T1000 (cell line): ENCODE measurements around the gene PWP1.

Experiments used
- DNase-seq: peaks from one replicate; lab custom pipeline; 2025; ENCODE audit warnings: mixed read lengths; lab: John Stamatoyannopoulos, UW

PWP1 gene

GRCh38 chr12:107735763-107736162, 50.2 kb downstream of the PWP1 start:
- DNase-seq, result no peak

DNA sequence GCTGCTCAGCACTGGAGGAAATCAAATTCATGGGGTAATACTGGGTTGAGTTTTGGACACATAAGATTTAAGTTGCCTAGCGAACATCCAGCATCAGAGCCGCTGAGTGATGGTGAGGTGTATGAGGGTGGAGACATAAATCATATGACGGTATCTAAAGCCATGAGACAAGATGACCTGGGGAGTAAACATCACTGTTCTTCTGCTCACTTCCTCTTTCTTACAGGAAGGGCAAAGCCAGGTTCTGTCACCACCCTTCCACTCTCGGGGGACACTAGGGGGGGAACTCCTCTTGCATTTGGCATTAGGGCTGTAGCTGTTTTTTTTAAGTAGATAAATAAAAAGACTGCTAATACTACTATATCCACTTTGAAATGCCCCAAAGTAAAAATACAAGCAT, 51.3 kb downstream of the PWP1 start:
- no peak for DNase-seq

- no peak for DNase-seq
Measured at GRCh38 chr12:107748472-107748871, 62.9 kb downstream of the PWP1 start.

DNA sequence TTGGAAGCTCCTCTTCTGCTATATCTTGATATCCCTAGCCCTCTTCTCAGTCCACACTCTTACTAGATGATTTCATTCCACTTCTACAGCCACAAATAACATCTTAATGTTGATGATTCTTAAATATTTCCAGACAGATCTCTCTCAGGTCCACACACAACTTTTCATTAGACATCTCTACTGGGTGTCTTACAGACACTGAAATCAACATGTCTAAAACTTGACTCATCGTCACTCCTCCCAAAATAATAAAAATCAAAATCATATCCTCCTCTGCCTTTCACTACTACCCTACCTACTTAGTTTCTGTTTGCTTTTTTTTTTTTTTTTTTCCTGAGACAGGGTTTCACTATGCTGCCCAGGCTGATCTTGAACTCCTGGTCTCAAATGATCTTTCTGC, 63.5 kb downstream of the PWP1 start:
- no peak for DNase-seq

GRCh38 chr12:107759410-107759809, 73.8 kb downstream of the PWP1 start:
- peak; percentile 28 for DNase-seq

DNA sequence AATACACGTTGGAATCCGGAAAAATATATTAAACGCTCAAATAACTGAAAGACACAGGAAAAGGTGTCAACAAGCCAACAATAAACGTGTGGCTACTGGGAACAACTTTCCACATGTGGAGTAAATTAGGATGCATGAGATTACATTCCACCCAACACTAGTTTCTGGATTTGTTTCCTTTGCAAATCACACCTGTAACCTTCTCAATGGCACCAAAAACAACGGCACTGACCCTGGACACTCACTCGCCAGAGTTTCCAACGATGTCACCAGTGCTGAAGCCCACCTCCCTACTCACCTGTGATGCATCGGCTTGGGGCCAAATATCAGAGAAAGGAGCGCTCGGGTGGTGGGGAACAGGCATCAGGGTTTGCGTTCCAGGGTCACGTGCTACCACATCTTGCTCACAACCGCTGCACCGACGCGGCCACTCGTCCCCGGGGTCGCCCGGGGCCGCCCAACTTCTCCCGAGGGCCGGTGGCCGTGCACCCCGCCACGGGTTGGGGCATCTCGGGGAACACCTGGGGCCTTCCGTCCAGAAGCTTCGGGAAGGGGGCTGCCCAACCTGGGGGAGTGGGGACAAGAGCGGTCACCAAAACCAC, 74.7 kb downstream of the PWP1 start:
- DNase-seq, result no peak

- peak; percentile 93 for DNase-seq
Measured at GRCh38 chr12:107760809-107761501, 75.4 kb downstream of the PWP1 start, which contains the start of gene PRDM4. Gene PRDM4, minus strand, starts transcription at chr12:107761137. Its CDS starts 622 bp downstream, at chr12:107760515.

DNA sequence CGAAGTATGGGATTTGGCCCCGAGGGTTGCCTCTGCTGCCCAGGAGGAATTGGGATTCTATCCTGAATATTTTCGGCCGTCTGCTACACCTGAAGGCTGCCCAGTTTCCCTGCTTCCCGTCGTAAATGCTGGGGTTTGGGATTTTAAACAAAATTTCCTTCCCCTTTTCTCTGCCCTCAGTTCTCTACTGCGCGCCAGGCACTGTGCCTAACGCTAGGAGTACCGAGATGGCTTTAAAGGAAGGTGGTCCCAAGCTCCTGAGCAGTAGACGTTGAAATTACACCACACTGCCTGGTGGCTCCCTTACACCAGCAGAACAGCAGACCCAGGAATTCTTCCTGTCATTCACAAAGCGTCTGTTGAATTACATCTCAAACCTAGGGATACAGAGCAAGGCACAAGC, 75.9 kb downstream of the PWP1 start:
- DNase-seq, result no peak
